Frontal cortex (tissue), 4 donors: ENCODE measurements around the gene KDM3B. TPM values are rescaled to one million over a fixed set of nuclear protein-coding genes. Genes with fewer than 3 reads are reported as not detected.
"Not testable (repeated sequence)": the region's sequence is repeated elsewhere in the genome, so short reads cannot be mapped to it uniquely, and the experiment has no call there.

Source experiments
- DNase-seq, 2 donors: peaks; one replicate each; pipeline ENCODE4 v3.0.0; 2012; ENCODE audit warnings: low spot score in 2 of 2
- FAIRE-seq: peaks from 2 replicates; lab custom pipeline; 2012; peaks lifted over from hg19 to GRCh38; lab: Jason Lieb, UNC
- total RNA-seq: library from RNA; depleted of rRNA; stranded (reverse); fragments of >200 nt; gene quantifications from one replicate; pipeline ENCODE4 v1.2.3, GENCODE V29; 2014
- donor health status: control.
- donor health status: control.
- donor health status: control.

The KDM3B gene
- total RNA-seq, 1 donor from 2014 or later: 81.9 TPM

- FAIRE-seq: no peak
- DNase-seq: no peak
These were observed 109.0 kb downstream of the KDM3B start for GRCh38 chr5:138461343-138462125.

- DNase-seq (no peak), FAIRE-seq (no peak)
These were observed 111.0 kb downstream of the KDM3B start for GRCh38 chr5:138463419-138464007.

DNA sequence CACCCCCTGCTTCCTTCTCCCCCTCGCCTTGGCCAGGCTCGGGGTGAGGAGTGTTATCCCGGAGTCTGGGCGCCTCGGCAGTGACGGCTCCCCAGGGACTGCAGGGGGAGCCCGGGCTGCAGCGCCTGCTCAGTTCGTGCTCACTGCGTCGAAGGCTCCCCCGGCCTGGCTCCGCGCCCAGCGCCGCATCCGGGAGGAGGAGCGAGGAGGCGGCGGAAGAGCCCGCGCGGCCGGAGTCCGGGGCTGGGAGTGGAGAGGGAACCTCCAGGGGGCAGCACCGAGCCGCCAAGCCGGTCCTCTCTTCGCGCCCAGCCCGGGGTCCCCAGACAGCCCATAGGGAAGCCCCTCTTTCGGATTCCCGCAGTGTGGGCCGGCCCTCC lies 111.5 kb downstream of the KDM3B start:
- FAIRE-seq (no peak), DNase-seq (peak; percentile 89 to 90)

DNA sequence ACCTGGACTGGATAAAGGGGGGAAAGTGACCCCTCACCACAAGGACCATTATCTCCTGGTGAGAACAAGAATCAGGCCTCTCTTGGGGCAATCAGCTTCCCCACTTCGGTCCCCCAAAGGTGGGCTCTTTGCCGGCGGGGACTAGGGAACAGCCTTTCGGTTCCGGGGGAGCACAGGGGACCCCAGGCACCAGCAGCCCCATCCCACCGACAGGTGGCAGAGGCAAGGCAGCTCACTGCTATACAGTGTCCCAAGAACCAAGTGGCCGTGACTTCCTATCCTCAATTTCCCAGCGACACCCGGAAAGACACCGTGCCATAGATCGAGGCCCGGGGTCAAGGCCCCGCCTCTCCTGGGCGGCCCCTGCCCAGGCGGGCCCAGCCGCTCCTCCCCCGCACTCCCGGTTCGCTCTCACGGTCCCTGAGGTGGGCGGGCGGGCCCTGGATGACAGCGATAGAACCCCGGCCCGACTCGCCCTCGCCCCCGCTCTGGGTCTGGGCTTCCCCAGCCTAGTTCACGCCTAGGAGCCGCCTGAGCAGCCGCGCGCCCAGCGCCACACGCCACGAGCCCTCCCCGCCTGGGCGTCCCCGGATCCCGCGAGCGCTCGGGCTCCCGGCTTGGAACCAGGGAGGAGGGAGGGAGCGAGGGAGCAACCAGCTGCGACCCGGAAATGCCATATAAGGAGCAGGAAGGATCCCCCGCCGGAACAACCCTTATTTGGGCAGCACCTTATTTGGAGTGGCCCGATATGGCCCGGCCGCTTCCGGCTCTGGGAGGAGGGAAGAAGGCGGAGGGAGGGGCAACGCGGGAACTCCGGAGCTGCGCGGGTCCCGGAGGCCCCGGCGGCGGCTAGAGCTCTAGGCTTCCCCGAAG lies 112.1 kb downstream of the KDM3B start:
- FAIRE-seq (peak; percentile 71), DNase-seq (peak; percentile 92 to 99)

DNA sequence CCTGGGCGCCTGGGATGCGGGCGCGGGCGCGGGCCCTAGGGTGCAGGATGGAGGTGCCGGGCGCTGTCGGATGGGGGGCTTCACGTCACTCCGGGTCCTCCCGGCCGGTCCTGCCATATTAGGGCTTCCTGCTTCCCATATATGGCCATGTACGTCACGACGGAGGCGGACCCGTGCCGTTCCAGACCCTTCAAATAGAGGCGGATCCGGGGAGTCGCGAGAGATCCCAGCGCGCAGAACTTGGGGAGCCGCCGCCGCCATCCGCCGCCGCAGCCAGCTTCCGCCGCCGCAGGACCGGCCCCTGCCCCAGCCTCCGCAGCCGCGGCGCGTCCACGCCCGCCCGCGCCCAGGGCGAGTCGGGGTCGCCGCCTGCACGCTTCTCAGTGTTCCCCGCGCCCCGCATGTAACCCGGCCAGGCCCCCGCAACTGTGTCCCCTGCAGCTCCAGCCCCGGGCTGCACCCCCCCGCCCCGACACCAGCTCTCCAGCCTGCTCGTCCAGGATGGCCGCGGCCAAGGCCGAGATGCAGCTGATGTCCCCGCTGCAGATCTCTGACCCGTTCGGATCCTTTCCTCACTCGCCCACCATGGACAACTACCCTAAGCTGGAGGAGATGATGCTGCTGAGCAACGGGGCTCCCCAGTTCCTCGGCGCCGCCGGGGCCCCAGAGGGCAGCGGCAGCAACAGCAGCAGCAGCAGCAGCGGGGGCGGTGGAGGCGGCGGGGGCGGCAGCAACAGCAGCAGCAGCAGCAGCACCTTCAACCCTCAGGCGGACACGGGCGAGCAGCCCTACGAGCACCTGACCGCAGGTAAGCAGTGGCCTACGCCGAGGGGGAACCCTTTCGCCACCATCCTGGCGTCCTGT lies 113.0 kb downstream of the KDM3B start, which contains the start of gene EGR1:
Gene EGR1 (plus strand): TSS at position 219 of the 864 bp plus-strand sequence. CDS start 283 bp downstream, at position 502.
- DNase-seq: peak; percentile 93 to 99
- no peak for FAIRE-seq

DNA sequence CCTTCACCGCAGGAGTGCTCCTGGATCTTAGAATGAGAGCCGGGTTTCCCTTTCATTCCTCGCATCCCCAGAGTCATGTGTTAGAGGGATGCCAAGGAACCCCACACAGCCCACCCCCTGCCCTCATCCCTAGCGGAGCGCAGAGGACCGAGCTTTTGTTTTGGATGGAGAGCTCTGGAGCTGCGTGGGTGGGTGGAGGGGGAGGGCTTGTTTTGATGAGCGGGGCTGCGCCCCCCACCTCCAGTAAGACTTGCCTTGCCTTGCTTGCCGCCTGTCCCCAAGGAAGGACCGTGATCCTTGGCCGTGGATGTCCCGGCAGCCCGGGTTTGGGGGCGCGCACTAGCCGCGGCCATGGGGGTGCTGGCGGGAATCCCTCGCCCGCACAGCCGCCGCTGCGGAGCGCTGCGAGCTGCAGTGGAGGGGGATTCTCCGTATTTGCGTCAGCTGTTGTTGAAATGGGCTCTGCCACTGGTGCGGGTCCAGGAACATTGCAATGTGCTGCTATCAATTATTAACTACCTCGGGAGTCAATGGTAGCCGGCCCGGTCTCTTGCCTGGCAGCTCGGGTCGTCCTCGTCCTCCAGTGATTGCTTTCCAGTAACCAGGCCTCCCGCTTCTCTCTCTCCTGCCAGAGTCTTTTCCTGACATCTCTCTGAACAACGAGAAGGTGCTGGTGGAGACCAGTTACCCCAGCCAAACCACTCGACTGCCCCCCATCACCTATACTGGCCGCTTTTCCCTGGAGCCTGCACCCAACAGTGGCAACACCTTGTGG lies 113.8 kb downstream of the KDM3B start:
- DNase-seq: no peak
- FAIRE-seq: no peak

- FAIRE-seq (no peak), DNase-seq (no peak)
These were observed 114.6 kb downstream of the KDM3B start for GRCh38 chr5:138466900-138467710.

DNA sequence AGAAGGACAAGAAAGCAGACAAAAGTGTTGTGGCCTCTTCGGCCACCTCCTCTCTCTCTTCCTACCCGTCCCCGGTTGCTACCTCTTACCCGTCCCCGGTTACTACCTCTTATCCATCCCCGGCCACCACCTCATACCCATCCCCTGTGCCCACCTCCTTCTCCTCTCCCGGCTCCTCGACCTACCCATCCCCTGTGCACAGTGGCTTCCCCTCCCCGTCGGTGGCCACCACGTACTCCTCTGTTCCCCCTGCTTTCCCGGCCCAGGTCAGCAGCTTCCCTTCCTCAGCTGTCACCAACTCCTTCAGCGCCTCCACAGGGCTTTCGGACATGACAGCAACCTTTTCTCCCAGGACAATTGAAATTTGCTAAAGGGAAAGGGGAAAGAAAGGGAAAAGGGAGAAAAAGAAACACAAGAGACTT lies 115.2 kb downstream of the KDM3B start:
- DNase-seq (no peak), FAIRE-seq (no peak)

DNA sequence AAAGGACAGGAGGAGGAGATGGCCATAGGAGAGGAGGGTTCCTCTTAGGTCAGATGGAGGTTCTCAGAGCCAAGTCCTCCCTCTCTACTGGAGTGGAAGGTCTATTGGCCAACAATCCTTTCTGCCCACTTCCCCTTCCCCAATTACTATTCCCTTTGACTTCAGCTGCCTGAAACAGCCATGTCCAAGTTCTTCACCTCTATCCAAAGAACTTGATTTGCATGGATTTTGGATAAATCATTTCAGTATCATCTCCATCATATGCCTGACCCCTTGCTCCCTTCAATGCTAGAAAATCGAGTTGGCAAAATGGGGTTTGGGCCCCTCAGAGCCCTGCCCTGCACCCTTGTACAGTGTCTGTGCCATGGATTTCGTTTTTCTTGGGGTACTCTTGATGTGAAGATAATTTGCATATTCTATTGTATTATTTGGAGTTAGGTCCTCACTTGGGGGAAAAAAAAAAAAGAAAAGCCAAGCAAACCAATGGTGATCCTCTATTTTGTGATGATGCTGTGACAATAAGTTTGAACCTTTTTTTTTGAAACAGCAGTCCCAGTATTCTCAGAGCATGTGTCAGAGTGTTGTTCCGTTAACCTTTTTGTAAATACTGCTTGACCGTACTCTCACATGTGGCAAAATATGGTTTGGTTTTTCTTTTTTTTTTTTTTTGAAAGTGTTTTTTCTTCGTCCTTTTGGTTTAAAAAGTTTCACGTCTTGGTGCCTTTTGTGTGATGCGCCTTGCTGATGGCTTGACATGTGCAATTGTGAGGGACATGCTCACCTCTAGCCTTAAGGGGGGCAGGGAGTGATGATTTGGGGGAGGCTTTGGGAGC lies 115.9 kb downstream of the KDM3B start:
- DNase-seq (no peak), FAIRE-seq (no peak)

DNA sequence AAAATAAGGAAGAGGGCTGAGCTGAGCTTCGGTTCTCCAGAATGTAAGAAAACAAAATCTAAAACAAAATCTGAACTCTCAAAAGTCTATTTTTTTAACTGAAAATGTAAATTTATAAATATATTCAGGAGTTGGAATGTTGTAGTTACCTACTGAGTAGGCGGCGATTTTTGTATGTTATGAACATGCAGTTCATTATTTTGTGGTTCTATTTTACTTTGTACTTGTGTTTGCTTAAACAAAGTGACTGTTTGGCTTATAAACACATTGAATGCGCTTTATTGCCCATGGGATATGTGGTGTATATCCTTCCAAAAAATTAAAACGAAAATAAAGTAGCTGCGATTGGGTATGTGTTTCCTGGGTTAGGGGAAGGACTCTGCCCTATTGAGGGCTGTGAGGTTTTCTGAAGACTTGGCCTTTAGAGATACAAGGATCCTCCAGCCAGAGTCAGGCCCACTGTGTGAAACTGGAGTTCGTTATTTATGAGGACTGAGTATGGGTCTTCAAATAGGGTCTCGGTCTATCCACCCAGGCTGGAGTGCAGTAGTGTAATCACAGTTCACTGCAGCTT lies 116.6 kb downstream of the KDM3B start:
- no peak for FAIRE-seq
- no peak for DNase-seq

- no peak for DNase-seq
- FAIRE-seq: no peak
These were observed 117.2 kb downstream of the KDM3B start for GRCh38 chr5:138469540-138470321.

- FAIRE-seq (no peak), DNase-seq (no peak)
These were observed 118.0 kb downstream of the KDM3B start for GRCh38 chr5:138470322-138471051.

DNA sequence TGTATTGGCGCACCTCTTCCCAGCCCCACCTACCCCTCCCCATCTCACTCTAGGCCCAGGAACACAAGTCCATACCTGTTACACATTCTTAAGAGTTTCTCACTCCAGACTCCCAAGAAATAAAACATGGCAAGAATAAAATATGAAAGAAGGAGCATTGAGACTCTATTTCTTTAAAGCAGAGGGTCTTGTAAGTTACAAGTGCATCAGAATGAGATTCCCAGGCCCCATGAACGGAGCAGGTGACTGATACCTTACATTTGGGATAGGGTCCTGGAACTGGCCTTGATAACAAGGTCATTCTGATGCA lies 118.5 kb downstream of the KDM3B start:
- FAIRE-seq (no peak), DNase-seq (no peak)

- FAIRE-seq: no peak
- no peak for DNase-seq
These were observed 119.9 kb downstream of the KDM3B start for GRCh38 chr5:138472353-138472752.

DNA sequence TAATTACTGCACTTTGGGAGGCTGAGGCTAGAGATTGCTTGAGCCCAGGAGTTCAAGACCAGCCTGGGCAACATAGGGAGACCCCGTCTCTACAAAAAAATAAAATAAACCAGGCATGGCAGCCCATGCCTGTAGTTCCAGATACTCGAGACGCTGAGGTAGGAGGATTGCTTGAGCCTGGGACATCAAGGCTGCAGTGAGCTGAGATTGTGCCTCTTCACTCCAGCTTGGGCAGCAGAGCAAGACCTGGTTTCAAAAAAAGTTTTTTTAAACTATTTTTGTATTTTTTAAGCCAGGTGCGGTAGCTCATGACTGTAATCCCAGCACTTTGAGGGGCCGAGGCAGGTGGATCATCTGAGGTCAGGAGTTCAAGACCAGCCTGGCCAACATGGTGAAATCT lies 120.7 kb downstream of the KDM3B start:
- not testable (repeated sequence) for DNase-seq

GRCh38 chr5:138476918-138477317 lies 124.4 kb downstream of the KDM3B start:
- no peak for DNase-seq
- FAIRE-seq: no peak

More for the DNA sequence above, 120.7 kb downstream of the KDM3B start:
- FAIRE-seq: not testable (repeated sequence)
